Fibroblast of mammary gland (primary cell): Measurements from ENCODE around the gene CDH4.

Experiments
- DNase-seq: peaks from one replicate; pipeline ENCODE4 v3.0.0-alpha.2; 2010; ENCODE audit warnings: low read depth
- H3K4me3 ChIP-seq: 2 replicates; pipeline ENCODE4 v1.5.1; 2011; ENCODE audit warnings: low read depth, mild to moderate bottlenecking, low read length, moderate library complexity; ENCODE audit not compliant: control insufficient read depth
- CTCF ChIP-seq: conservative IDR thresholded peaks from 2 replicates; pipeline ENCODE4 v1.5.1; 2011; ENCODE audit warnings: low read depth, low read length, inconsistent platforms; ENCODE audit not compliant: control insufficient read depth, insufficient read depth

The CDH4 gene

DNA sequence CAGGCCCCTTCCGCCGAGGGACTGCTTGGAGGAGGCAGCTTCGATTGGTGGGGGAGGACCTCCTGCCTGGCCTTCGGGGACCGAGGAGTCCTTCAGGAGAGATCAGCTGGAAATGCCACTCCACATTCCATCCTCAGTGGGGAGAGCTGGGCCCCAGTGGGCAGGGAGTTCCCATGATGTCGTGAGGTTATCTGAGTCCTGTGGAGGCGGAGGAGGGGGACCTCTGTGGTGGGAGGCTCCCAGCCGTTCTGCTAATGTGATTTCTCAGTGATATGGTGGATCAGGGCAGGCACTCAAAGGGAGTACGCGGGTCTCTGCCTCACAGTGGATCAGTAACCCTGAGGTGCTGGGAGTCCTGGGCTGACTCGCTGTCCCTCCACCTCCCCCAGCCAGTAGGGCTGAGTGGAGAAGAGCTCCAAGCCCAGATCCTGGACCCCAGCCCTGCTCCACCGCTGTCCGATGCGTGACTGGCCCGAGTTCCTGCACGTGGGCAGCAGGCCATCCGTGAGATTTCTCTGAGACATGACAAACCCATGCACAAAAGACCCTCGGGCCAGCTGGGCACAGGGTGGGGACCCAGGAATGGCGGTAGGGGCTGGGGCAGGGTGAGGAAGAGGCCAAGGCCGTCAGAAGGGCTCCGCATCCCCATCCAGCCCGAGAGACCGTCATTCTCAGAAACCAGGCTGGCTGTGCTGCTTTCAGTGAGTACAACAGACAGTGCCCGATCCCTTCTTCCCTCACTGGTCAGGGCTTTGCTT lies 617.9 kb downstream of the CDH4 start:
- TF ChIP-seq CTCF, result no peak
- H3K4me3 ChIP-seq, result no peak overlapping the region
- DNase-seq, result no peak

DNA sequence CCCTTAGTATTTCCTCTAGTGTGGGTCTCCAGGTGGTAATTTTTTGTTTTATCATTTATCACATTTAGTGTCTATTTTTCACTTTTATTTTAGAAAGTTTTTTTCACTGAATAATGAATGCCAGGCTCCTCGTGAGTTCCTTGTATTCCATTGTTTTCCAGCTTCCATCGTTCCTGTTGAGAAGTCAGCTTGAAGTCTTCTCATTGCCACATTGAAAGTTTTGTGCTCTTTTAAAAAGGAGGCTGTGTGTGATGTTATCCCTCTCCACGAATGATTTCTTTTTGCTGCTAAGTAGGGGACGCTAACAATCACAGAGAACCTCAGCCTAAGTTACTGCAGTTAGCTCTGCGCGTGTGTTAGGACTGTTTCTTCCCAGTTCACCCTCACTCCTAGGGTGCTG lies 619.1 kb downstream of the CDH4 start:
- no peak for DNase-seq
- TF ChIP-seq CTCF, result no peak
- H3K4me3 ChIP-seq, result no peak overlapping the region

DNA sequence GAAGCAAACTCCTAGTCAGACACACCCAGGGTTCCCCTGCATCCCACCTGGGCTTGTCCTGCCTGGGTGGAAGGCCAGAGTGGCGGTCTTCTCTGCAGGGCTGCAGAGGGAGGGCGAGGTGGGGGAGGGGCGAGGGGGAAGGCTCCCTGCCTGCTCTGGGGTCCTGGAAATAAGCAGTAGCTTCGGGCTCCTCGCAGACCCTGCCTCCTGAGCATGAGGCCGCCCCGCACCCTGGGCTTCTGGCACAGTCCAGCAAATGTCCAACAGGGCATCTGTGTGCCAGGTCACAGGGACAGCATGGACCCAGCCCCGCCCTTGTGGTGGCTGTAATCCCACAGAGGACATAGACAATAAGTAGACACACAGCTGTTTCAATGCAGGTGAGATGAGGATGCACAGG lies 619.9 kb downstream of the CDH4 start:
- no peak for TF ChIP-seq CTCF
- no peak overlapping the region for H3K4me3 ChIP-seq
- no peak for DNase-seq

DNA sequence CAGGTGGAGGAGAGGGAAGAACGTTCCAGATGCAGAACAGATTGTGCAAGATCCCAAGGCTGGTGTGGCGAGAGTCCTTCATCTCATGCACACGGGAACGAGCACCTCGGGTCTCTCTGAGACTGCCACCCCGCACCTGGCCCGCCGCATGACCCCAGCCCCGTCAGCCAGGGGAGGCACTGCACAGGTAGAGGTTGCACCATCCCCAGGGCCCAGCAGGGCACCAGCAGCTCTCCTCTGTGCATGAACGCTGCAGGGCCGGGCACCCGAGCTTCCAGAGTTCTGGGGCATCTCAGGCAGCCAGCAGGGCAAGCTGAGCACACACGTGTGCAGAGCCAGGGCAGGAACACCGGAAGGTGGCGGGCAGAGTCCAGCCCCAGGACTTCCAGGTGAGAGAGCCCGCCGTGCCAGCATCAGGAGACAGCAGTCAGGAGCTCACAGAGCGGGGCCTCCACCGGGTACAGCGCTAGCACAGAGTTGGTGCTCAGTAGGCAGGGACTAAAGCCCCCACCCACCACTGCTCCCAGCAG lies 620.4 kb downstream of the CDH4 start:
- no peak for DNase-seq
- H3K4me3 ChIP-seq, result no peak overlapping the region
- TF ChIP-seq CTCF, result no peak

- DNase-seq, result no peak
- H3K4me3 ChIP-seq, result no peak overlapping the region
- TF ChIP-seq CTCF, result no peak
Measured at GRCh38 chr20:61873651-61874420, 621.8 kb downstream of the CDH4 start.

DNA sequence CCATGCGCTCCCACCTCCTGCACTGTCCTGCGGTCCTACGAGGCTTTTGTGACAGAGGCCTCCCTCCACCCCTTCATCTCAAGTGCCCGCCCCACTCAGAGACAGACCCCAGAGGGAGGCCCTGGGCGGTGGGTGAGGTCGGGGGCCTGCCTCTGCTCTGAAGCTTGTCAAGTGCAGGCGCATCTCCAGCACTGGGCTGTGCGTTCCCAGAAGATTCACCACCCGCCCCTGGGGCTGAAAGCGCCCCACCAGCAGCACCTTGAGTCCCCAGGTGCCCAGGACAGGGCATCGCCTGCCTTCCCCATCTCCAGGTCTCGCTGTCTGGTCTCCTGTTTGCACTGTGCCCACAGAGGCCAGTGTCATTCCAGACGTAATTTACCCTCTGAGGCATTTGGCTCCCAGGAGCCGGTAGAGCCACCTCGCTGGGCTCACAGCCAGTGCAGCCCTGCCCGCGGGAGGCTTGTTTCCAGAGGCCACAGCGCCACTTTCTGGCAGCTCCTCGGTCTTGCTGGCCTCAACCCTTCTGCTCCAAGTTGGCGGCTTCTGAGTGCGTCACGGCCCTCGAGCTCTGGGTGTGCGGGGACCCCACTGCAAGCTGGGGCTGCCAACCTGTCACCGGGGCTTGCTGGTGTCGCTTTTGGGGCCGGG lies 622.5 kb downstream of the CDH4 start:
- peak; percentile 2 for TF ChIP-seq CTCF
- DNase-seq, result peak; percentile 10
- H3K4me3 ChIP-seq, result no peak overlapping the region
